OCI-LY3 (cell line): Measurements from ENCODE around the gene BRICD5.

Experiments used
- H2AFZ ChIP-seq: fragments of 200-600, 300-600 bp; shearing (Covaris generic); 2 replicates; pipeline ENCODE4 v1.6.0; 2014; ENCODE audit warnings: antibody characterized with exemption, low read depth, low read length
- H3K27ac ChIP-seq: fragments of 200-600, 300-600 bp; sonication (generic); 2 replicates; pipeline ENCODE4 v1.5.1; 2014; ENCODE audit warnings: mild to moderate bottlenecking, low read length, moderate library complexity, mixed read lengths
- H3K27me3 ChIP-seq: fragments of 200-600, 300-600 bp; sonication (generic); 2 replicates; pipeline ENCODE4 v1.6.1; 2014; ENCODE audit warnings: low read depth, low read length, mixed read lengths
- H3K36me3 ChIP-seq: fragments of 200-600, 300-600 bp; sonication (generic); replicated peaks from 2 replicates; pipeline ENCODE3; 2014; ENCODE audit warnings: low read depth, low read length, mixed read lengths
- H3K4me1 ChIP-seq: fragments of 300-600, 200-600 bp; sonication (generic); 2 replicates; pipeline ENCODE4 v1.6.1; 2014; ENCODE audit warnings: low read length, mixed read lengths
- H3K4me2 ChIP-seq: fragments of 200-600, 300-600 bp; sonication (generic); 2 replicates; pipeline ENCODE4 v1.6.1; 2014; ENCODE audit warnings: low read length, mixed read lengths
- H3K4me3 ChIP-seq: fragments of 300-600, 200-600 bp; sonication (generic); 2 replicates; pipeline ENCODE4 v1.5.1; 2014; ENCODE audit warnings: antibody characterized with exemption, mild to moderate bottlenecking, low read length, moderate library complexity
- H3K79me2 ChIP-seq: fragments of 300-600, 200-600 bp; shearing (Covaris generic); 2 replicates; pipeline ENCODE4 v1.6.1; 2014; ENCODE audit warnings: mild to moderate bottlenecking, low read length, mixed read lengths
- H3K9ac ChIP-seq: fragments of 300-600, 200-600 bp; shearing (Covaris generic); 2 replicates; pipeline ENCODE4 v1.6.0; 2014; ENCODE audit warnings: mild to moderate bottlenecking, low read length, moderate library complexity
- H3K9me3 ChIP-seq: fragments of 200-600, 300-600 bp; shearing (Covaris generic); 2 replicates; pipeline ENCODE4 v1.6.1; 2014; ENCODE audit warnings: low read length, mixed read lengths; ENCODE audit not compliant: insufficient read depth
- H4K20me1 ChIP-seq: fragments of 200-600, 300-600 bp; sonication (generic); 2 replicates; pipeline ENCODE4 v1.6.1; 2016; ENCODE audit warnings: low read length, mixed read lengths; ENCODE audit not compliant: insufficient read depth
- CTCF ChIP-seq: fragments of 200-600, 300-600 bp; sonication (generic); IDR thresholded peaks from 2 replicates; pipeline ENCODE4 v1.5.1; 2014; ENCODE audit warnings: antibody characterized with exemption, low read length, low read depth
- EZH2phosphoT487 ChIP-seq: fragments of 200-600 bp; shearing (Covaris generic); IDR thresholded peaks from 2 replicates; pipeline ENCODE4 v1.6.1; 2018; ENCODE audit warnings: antibody characterized with exemption, mixed run types, low read depth

Gene BRICD5

GRCh38 chr16:2256531-2257140 is 46.0 kb upstream of the BRICD5 start:
- no peak overlapping the region for H3K4me3 ChIP-seq
- peaks cover 25% of the 10 kb centered on the region for H3K4me1 ChIP-seq
- peaks cover 51% of the 10 kb centered on the region for H3K36me3 ChIP-seq
- H4K20me1 ChIP-seq = peaks cover 31% of the 10 kb centered on the region
- H3K4me2 ChIP-seq = no peak overlapping the region
- TF ChIP-seq CTCF (no peak), EZH2phosphoT487 (no peak)
- no peaks in the 10 kb centered on the region for H3K9me3 ChIP-seq
- H3K9ac ChIP-seq = no peak overlapping the region
- peaks cover 37% of the 10 kb centered on the region for H3K79me2 ChIP-seq
- H3K27ac ChIP-seq = no peak overlapping the region
- H3K27me3 ChIP-seq = no peaks in the 10 kb centered on the region
- H2AFZ ChIP-seq = no peak overlapping the region

- H3K79me2 ChIP-seq = peaks cover 46% of the 10 kb centered on the region
Observed at GRCh38 chr16:2253293-2253692, 42.6 kb upstream of the BRICD5 start.

GRCh38 chr16:2252806-2253148 is 42.1 kb upstream of the BRICD5 start:
- TF ChIP-seq CTCF = no peak
- TF ChIP-seq EZH2phosphoT487 = no peak
- peaks cover 32% of the 10 kb centered on the region for H3K4me1 ChIP-seq
- peak overlapping the region; percentile 74 for H3K27ac ChIP-seq
- H4K20me1 ChIP-seq = peaks cover 28% of the 10 kb centered on the region
- peaks cover 46% of the 10 kb centered on the region for H3K79me2 ChIP-seq
- H3K4me2 ChIP-seq = peak overlapping the region; percentile 100
- H3K9me3 ChIP-seq = no peaks in the 10 kb centered on the region
- no peaks in the 10 kb centered on the region for H3K27me3 ChIP-seq
- no peak overlapping the region for H2AFZ ChIP-seq
- peaks cover 34% of the 10 kb centered on the region for H3K36me3 ChIP-seq
- H3K4me3 ChIP-seq = peak overlapping the region; percentile 7; the same call in 1 of the 2 replicates
- H3K9ac ChIP-seq = peak overlapping the region; percentile 27; the same call in 1 of the 2 replicates

More at GRCh38 chr16:2253293-2253692, 42.6 kb upstream of the BRICD5 start:
- Histone ChIP-seq H3K4me3 (no peak overlapping the region), H3K4me1 (peaks cover 32% of the 10 kb centered on the region), H3K27ac (peak overlapping the region; percentile 74), H2AFZ (no peak overlapping the region), H3K4me2 (peak overlapping the region; percentile 100), H3K36me3 (peaks cover 39% of the 10 kb centered on the region), H3K27me3 (no peaks in the 10 kb centered on the region), H3K9me3 (no peaks in the 10 kb centered on the region), H4K20me1 (peaks cover 31% of the 10 kb centered on the region), H3K9ac (no peak overlapping the region)
- no peak for TF ChIP-seq EZH2phosphoT487
- TF ChIP-seq CTCF = no peak

- no peaks in the 10 kb centered on the region for H3K27me3 ChIP-seq
- no peak within 1 kb of the TSS for H2AFZ ChIP-seq
- peak within 1 kb of the TSS; percentile 74 for H3K27ac ChIP-seq
- peaks cover 20% of the 10 kb centered on the region for H4K20me1 ChIP-seq
- peak within 1 kb of the TSS; percentile 100 for H3K4me2 ChIP-seq
- no peaks in the 10 kb centered on the region for H3K9me3 ChIP-seq
- H3K4me1 ChIP-seq = peaks cover 32% of the 10 kb centered on the region
- peak within 1 kb of the TSS; percentile 72 for H3K9ac ChIP-seq
- H3K36me3 ChIP-seq = peaks cover 24% of the 10 kb centered on the region
- TF ChIP-seq CTCF = peak; percentile 58
- no peak for TF ChIP-seq EZH2phosphoT487
- peaks cover 34% of the 10 kb centered on the region for H3K79me2 ChIP-seq
- peak within 1 kb of the TSS; percentile 92 for H3K4me3 ChIP-seq
Observed at GRCh38 chr16:2251296-2252111, 40.8 kb upstream of the BRICD5 start, which contains the start of gene ECI1. Gene ECI1 (minus strand): TSS chr16:2251587. CDS start chr16:2251566, 21 bp downstream.
